ENCODE results near the gene PCMT1. TPM values are rescaled to one million over a fixed set of nuclear protein-coding genes. Genes with fewer than 3 reads are reported as not detected.
"Not testable (repeated sequence)": the region's sequence is repeated elsewhere in the genome, so short reads cannot be mapped to it uniquely, and the experiment has no call there.

PCMT1 gene
- total RNA-seq, result 171 TPM
- long read RNA-seq, transcript PCMT1-201 (7 exons, 1,293 nt), result minor isoform, 23 of 357 reads
- long read RNA-seq, transcript PCMT1-205 (8 exons, 1,984 nt), result major isoform, 287 of 357 reads
- long read RNA-seq, transcript PCMT1-203 (8 exons, 1,938 nt), result minor isoform, 33 of 357 reads
- long read RNA-seq, partial matches to known transcripts, result 5 of 357 reads
- long read RNA-seq, other reads (novel, unspliced or antisense), result 8 of 357 reads

- intact Hi-C loops (cut with micrococcal nuclease), result no loop called here
- ATAC-seq, result peak; percentile 98
- DNase-seq, result peak; percentile 96
These were observed at the start of gene PCMT1 for GRCh38 chr6:149749594-149750135. Gene PCMT1, plus strand, starts transcription at chr6:149749741. Its CDS starts 161 bp downstream, at chr6:149749902.

- no peak for DNase-seq
These were observed 47.8 kb upstream of the PCMT1 start for GRCh38 chr6:149701714-149702113.

GRCh38 chr6:149711711-149712110 lies 37.8 kb upstream of the PCMT1 start:
- intact Hi-C loops (cut with micrococcal nuclease), result no loop called here
- DNase-seq, result no peak
- ATAC-seq, result no peak

More at GRCh38 chr6:149701714-149702113, 47.8 kb upstream of the PCMT1 start:
- no peak for ATAC-seq
- intact Hi-C loops (cut with micrococcal nuclease), result no loop called here

GRCh38 chr6:149714442-149714841 lies 35.1 kb upstream of the PCMT1 start:
- intact Hi-C loops (cut with micrococcal nuclease), result no loop called here
- no peak for ATAC-seq

GRCh38 chr6:149716181-149716963 lies 33.2 kb upstream of the PCMT1 start:
- DNase-seq (no peak), ATAC-seq (no peak)
- intact Hi-C loops (cut with micrococcal nuclease), result no loop called here

More at GRCh38 chr6:149714442-149714841, 35.1 kb upstream of the PCMT1 start:
- DNase-seq, result no peak

- DNase-seq (no peak), ATAC-seq (peak; percentile 1)
- intact Hi-C loops (cut with micrococcal nuclease), result no loop called here
These were observed 32.3 kb upstream of the PCMT1 start for GRCh38 chr6:149717255-149717587.

- ATAC-seq (peak; percentile 94), DNase-seq (peak; percentile 95)
- intact Hi-C loops (cut with micrococcal nuclease), result no loop called here
These were observed 31.7 kb upstream of the PCMT1 start, which contains the start of gene LATS1 for GRCh38 chr6:149717588-149718458. Gene LATS1, minus strand, starts transcription at chr6:149718101. Its CDS starts 15,975 bp downstream, at chr6:149702126.

GRCh38 chr6:149719531-149719930 lies 30.0 kb upstream of the PCMT1 start:
- DNase-seq, result no peak
- intact Hi-C loops (cut with micrococcal nuclease), result no loop called here
- ATAC-seq, result no peak

GRCh38 chr6:149723262-149723661 lies 26.3 kb upstream of the PCMT1 start:
- intact Hi-C loops (cut with micrococcal nuclease), result no loop called here

GRCh38 chr6:149723771-149724417 lies 25.6 kb upstream of the PCMT1 start:
- DNase-seq (no peak), ATAC-seq (peak; percentile 87)
- intact Hi-C loops (cut with micrococcal nuclease), result no loop called here

More at GRCh38 chr6:149723262-149723661, 26.3 kb upstream of the PCMT1 start:
- DNase-seq (no peak), ATAC-seq (no peak)

GRCh38 chr6:149725785-149726184 lies 23.8 kb upstream of the PCMT1 start:
- intact Hi-C loops (cut with micrococcal nuclease), result no loop called here
- DNase-seq (no peak), ATAC-seq (no peak)

GRCh38 chr6:149727793-149728498 lies 21.6 kb upstream of the PCMT1 start:
- intact Hi-C loops (cut with micrococcal nuclease), result no loop called here

GRCh38 chr6:149728499-149729234 lies 20.9 kb upstream of the PCMT1 start:
- intact Hi-C loops (cut with micrococcal nuclease), result no loop called here
- DNase-seq (no peak), ATAC-seq (no peak)

More at GRCh38 chr6:149727793-149728498, 21.6 kb upstream of the PCMT1 start:
- peak; percentile 32 for ATAC-seq
- DNase-seq, result no peak

GRCh38 chr6:149729824-149730223 lies 19.7 kb upstream of the PCMT1 start:
- ATAC-seq, result no peak
- intact Hi-C loops (cut with micrococcal nuclease), result no loop called here
- no peak for DNase-seq

- intact Hi-C loops (cut with micrococcal nuclease), result no loop called here
- ATAC-seq, result no peak
- no peak for DNase-seq
These were observed 16.3 kb upstream of the PCMT1 start for GRCh38 chr6:149733089-149733720.

- intact Hi-C loops (cut with micrococcal nuclease), result no loop called here
- ATAC-seq, result no peak
- DNase-seq, result no peak
These were observed 14.6 kb upstream of the PCMT1 start for GRCh38 chr6:149734915-149735314.

- ATAC-seq; intact Hi-C loops (cut with micrococcal nuclease); DNase-seq: not testable (repeated sequence)
These were observed 4.3 kb upstream of the PCMT1 start for GRCh38 chr6:149745252-149745651.
